GM12892 (cell line): ENCODE data around the gene PCDH17.

Source experiments
- POLR2A ChIP-seq: IDR thresholded peaks from 2 replicates; pipeline ENCODE4 v1.6.1; 2011; ENCODE audit warnings: low read depth, low read length, control low read depth
- POLR2AphosphoS5 ChIP-seq: IDR thresholded peaks from 2 replicates; pipeline ENCODE4 v1.6.1; 2011; ENCODE audit warnings: low read depth, low read length, control low read depth
- TAF1 ChIP-seq: IDR thresholded peaks from 2 replicates; pipeline ENCODE4 v1.6.1; 2011; ENCODE audit warnings: low read depth, mild to moderate bottlenecking, control low read depth, low read length, borderline replicate concordance

GRCh38 chr13:57633950-57634838 is 2.6 kb downstream of the PCDH17 start:
- TF ChIP-seq POLR2A = no peak
- no peak for TF ChIP-seq POLR2AphosphoS5
- no peak for TF ChIP-seq TAF1
